Calu3 (cell line): ENCODE results near the gene RPS17. TPM values are rescaled to one million over a fixed set of nuclear protein-coding genes. Genes with fewer than 3 reads are reported as not detected.

ENCODE experiments used
- BruUV-seq: library from RNA; stranded (reverse); fragments of 400-500 nt; replicated peaks from 2 replicates; lab custom pipeline; 2021; lab: Mats Ljungman, UMichigan
- CTCF ChIA-PET: fragments of 300-600 bp; sonication (Branson Sonifier 250); formaldehyde crosslinking; loops from one replicate; lab custom pipeline; 2022; ENCODE audit warnings: antibody characterized with exemption; lab: Charles Lee
- DNase-seq: peaks from one replicate; pipeline ENCODE4 v3.0.0; 2022
- H3K27ac Mint-ChIP-seq: one replicate; pipeline ENCODE4 v1.8.0; 2022; ENCODE audit warnings: mixed read lengths; ENCODE audit not compliant: unreplicated experiment
- H3K27me3 Mint-ChIP-seq: one replicate; pipeline ENCODE4 v1.8.0; 2022; ENCODE audit warnings: mixed read lengths; ENCODE audit not compliant: unreplicated experiment
- H3K36me3 Mint-ChIP-seq: one replicate; pipeline ENCODE4 v1.8.0; 2022; ENCODE audit warnings: mild to moderate bottlenecking, moderate library complexity, mixed read lengths; ENCODE audit not compliant: insufficient read depth, unreplicated experiment
- H3K4me1 Mint-ChIP-seq: one replicate; pipeline ENCODE4 v1.8.0; 2022; ENCODE audit warnings: mild to moderate bottlenecking, low read depth, mixed read lengths; ENCODE audit not compliant: unreplicated experiment
- H3K4me3 Mint-ChIP-seq: one replicate; pipeline ENCODE4 v1.8.0; 2022; ENCODE audit warnings: mild to moderate bottlenecking, low read depth, moderate library complexity, mixed read lengths; ENCODE audit not compliant: unreplicated experiment
- H3K9me3 Mint-ChIP-seq: one replicate; pipeline ENCODE4 v1.8.0; 2022; ENCODE audit warnings: low read depth, mixed read lengths; ENCODE audit not compliant: unreplicated experiment
- intact Hi-C: fragments of 100-400 bp; cut with micrococcal nuclease; formaldehyde crosslinking; loops from one replicate; pipeline ENCODE4 v1.10.0; 2022; ENCODE audit not compliant: unreplicated experiment
- total RNA-seq: library from RNA; stranded (reverse); gene quantifications from 2 replicates; pipeline ENCODE4 v1.2.3, GENCODE V29; 2022
- TF ChIP-seq, protein P1 (sequence below): fragments of 200-600 bp; IDR thresholded peaks from one replicate; pipeline ENCODE4 v1.8.0; 2022; ENCODE audit warnings: antibody characterized with exemption; ENCODE audit not compliant: unreplicated experiment

The RPS17 gene
- total RNA-seq, 1 experiment from 2014 or later: 1,695 TPM

DNA sequence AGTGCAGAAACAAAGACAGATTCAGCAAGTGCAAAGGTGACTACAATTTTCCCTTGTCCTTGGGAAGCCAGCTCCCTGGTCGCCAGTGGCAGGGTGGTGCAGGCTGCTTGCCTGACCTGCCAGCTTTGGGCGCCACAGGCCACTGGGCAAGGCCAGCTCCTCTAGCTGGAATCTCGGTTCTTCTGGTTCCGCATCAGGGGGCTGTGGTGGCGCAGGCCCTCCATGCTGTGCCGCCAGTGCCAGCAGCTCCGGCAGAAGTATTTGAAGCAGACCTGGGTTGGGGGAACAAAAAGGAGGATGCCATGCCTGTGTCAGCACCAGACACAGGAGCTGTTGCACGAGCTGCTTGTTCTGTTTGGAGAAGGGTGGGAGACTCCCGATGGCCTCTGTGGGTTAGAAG lies 4.2 kb upstream of the RPS17 start:
- intact Hi-C loops: loop anchor here (5.0 kb wide), 1 partner anchor 208 kb away; no protein-coding TSS in a partner anchor
- no peak overlapping the region for H3K4me3 Mint-ChIP-seq
- BruUV-seq: no TSS peak
- no peaks in the 10 kb centered on the region for H3K27me3 Mint-ChIP-seq
- no peak overlapping the region for H3K27ac Mint-ChIP-seq
- peaks cover 20% of the 10 kb centered on the region for H3K36me3 Mint-ChIP-seq
- DNase-seq: no peak
- no peaks in the 10 kb centered on the region for H3K9me3 Mint-ChIP-seq
- peaks cover 8% of the 10 kb centered on the region for H3K4me1 Mint-ChIP-seq
- TF ChIP-seq, protein P1, sequence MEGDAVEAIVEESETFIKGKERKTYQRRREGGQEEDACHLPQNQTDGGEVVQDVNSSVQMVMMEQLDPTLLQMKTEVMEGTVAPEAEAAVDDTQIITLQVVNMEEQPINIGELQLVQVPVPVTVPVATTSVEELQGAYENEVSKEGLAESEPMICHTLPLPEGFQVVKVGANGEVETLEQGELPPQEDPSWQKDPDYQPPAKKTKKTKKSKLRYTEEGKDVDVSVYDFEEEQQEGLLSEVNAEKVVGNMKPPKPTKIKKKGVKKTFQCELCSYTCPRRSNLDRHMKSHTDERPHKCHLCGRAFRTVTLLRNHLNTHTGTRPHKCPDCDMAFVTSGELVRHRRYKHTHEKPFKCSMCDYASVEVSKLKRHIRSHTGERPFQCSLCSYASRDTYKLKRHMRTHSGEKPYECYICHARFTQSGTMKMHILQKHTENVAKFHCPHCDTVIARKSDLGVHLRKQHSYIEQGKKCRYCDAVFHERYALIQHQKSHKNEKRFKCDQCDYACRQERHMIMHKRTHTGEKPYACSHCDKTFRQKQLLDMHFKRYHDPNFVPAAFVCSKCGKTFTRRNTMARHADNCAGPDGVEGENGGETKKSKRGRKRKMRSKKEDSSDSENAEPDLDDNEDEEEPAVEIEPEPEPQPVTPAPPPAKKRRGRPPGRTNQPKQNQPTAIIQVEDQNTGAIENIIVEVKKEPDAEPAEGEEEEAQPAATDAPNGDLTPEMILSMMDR: no peak
- CTCF ChIA-PET: no interaction called here

DNA sequence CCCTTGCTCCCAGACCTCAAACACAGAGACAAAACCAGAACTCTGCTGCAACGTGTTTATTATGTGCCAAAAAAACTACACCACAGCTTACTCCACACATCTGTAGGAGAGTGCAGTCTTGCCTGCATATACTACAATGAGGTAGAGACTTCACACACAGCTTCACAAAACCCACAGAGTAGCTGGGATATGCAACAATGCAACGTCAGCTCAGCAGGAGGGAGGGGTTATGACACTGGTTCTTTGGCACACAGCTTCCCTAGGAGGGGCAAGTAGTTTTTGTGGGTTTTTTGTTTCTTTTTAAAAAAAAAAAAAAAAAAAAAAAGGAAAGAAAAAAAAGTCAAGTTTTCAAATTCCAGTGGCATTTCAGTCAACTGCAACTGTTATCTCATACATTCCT lies 2.9 kb upstream of the RPS17 start:
- CTCF ChIA-PET: interaction anchor here (0.8 kb wide), 1 partner anchor 253 kb away, joined by 3 read pairs; no protein-coding TSS in a partner anchor
- H3K4me1 Mint-ChIP-seq: peaks cover 19% of the 10 kb centered on the region
- H3K4me3 Mint-ChIP-seq: no peak overlapping the region

DNA sequence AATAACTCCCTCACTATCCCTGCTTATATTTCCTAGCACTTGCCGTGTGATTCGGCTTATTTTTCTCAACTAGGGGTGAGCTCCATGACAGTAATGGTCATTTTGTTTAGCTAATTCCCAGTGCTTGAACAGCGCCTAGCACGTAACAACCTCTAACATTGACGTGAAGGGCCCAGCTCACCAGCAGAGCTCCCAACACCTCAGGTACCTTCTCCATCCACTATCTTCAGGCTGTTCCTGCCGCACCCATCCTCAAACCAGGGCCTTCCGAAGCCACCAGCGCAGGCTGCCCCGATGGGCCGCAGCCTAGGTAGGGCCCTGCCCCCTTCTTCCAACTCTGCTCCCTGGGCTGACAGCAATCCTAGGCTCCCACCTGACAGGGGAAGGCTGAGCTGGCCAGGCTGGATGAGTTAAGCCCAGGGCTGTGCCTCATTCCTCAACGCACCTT lies 751 bp upstream of the RPS17 start:
- BruUV-seq: TSS peak; percentile 92
- peak; percentile 16 for DNase-seq
- H3K27ac Mint-ChIP-seq: peak overlapping the region; percentile 96
- no peaks in the 10 kb centered on the region for H3K27me3 Mint-ChIP-seq
- intact Hi-C loops: loop anchor here (2.0 to 5.0 kb wide), 2 partner anchors 211 to 460 kb away; no protein-coding TSS in a partner anchor
- TF ChIP-seq, protein P1: no peak
- peaks cover 53% of the 10 kb centered on the region for H3K36me3 Mint-ChIP-seq
- CTCF ChIA-PET: interaction anchor here (1.0 to 2.5 kb wide), 3 partner anchors 11 to 292 kb away, joined by 3 to 15 read pairs (median 7); no protein-coding TSS in a partner anchor
- H3K4me3 Mint-ChIP-seq: peak overlapping the region; percentile 98
- no peaks in the 10 kb centered on the region for H3K9me3 Mint-ChIP-seq
- H3K4me1 Mint-ChIP-seq: peaks cover 40% of the 10 kb centered on the region

More for the DNA sequence above, 2.9 kb upstream of the RPS17 start:
- Mint-ChIP-seq H3K9me3 (no peaks in the 10 kb centered on the region), H3K27ac (no peak overlapping the region), H3K27me3 (no peaks in the 10 kb centered on the region), H3K36me3 (peaks cover 33% of the 10 kb centered on the region)
- TF ChIP-seq, protein P1: no peak
- no peak for DNase-seq
- BruUV-seq: no TSS peak
- intact Hi-C loops: loop anchor here (5.0 kb wide), 1 partner anchor 209 kb away; no protein-coding TSS in a partner anchor

DNA sequence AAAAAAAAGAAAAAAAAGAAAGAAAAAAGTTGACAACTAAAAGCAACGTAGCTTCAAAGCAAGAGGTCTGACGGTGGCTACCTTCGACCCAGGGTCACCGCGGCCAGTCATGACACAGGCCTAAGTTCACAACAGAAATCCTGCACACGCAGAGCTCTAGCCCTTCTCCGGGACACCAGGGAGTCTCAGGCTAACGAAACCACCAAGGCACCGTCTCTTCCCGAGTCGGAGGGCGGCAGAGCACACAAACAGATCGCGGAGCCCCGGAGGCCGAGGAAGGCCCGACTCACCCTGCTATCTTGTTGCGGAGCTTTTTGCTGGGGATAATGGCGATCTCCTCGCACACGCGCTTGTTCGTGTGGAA lies 584 bp downstream of the RPS17 start:
- TF ChIP-seq, protein P1: no peak
- BruUV-seq: no TSS peak
- DNase-seq: no peak
- Mint-ChIP-seq H3K27me3 (no peaks in the 10 kb centered on the region), H3K36me3 (peaks cover 66% of the 10 kb centered on the region), H3K4me3 (peak overlapping the region; percentile 98), H3K27ac (peak overlapping the region; percentile 96), H3K4me1 (peaks cover 41% of the 10 kb centered on the region), H3K9me3 (no peaks in the 10 kb centered on the region)
- intact Hi-C loops: loop anchor here (2.0 to 5.0 kb wide), 2 partner anchors 213 to 461 kb away; no protein-coding TSS in a partner anchor
- CTCF ChIA-PET: interaction anchor here (0.7 to 2.5 kb wide), 4 partner anchors 9 to 269 kb away, joined by 3 to 15 read pairs (median 5); no protein-coding TSS in a partner anchor
